Thymus (tissue), 14 donors: ENCODE data around the gene MRPS26. TPM values are rescaled to one million over a fixed set of nuclear protein-coding genes. Genes with fewer than 3 reads are reported as not detected.

Experiments used
- DNase-seq, 9 donors: peaks; one replicate each; pipeline ENCODE4 v3.0.0-alpha.2; 2013; ENCODE audit warnings: low spot score in 9 of 9, low read depth in 6 of 9, missing footprints in 1 of 9
- H3K27ac ChIP-seq, 2 donors: one replicate each; pipeline ENCODE4 v1.5.1; 2013; ENCODE audit warnings: control low read depth in 1 of 2, low read depth in 1 of 2, low read length in 1 of 2, mild to moderate bottlenecking in 1 of 2, moderate library complexity in 1 of 2
- H3K27me3 ChIP-seq, 2 donors: one replicate each; pipeline ENCODE4 v1.5.1; 2013; ENCODE audit warnings: low read length in 1 of 2; ENCODE audit not compliant: control insufficient read depth in 2 of 2, insufficient read depth in 1 of 2
- H3K36me3 ChIP-seq, 2 donors: one replicate each; pipeline ENCODE4 v1.5.1; 2013; ENCODE audit warnings: low read length in 1 of 2, mild to moderate bottlenecking in 1 of 2, moderate library complexity in 1 of 2; ENCODE audit not compliant: control insufficient read depth in 2 of 2, insufficient read depth in 2 of 2
- H3K4me1 ChIP-seq, 2 donors: one replicate each; pipeline ENCODE4 v1.5.1; 2013; ENCODE audit warnings: low read length in 2 of 2; ENCODE audit not compliant: control insufficient read depth in 2 of 2, insufficient read depth in 2 of 2
- H3K4me3 ChIP-seq, 2 donors: one replicate each; pipeline ENCODE4 v1.5.1; 2013; ENCODE audit warnings: low read length in 2 of 2, control low read depth in 1 of 2, mild to moderate bottlenecking in 1 of 2
- H3K9me3 ChIP-seq, 2 donors: one replicate each; pipeline ENCODE4 v1.5.1; 2013; ENCODE audit warnings: low read length in 1 of 2, mild to moderate bottlenecking in 1 of 2; ENCODE audit not compliant: control insufficient read depth in 2 of 2, insufficient read depth in 1 of 2
- WGBS: extraction: QIAGEN DNeasy Blood & Tissue Kit; methylation state at CpG from one replicate; pipeline ENCODE4 v1.1.7; 2013; 5-methylcytosine and 5-hydroxymethylcytosine counted together
- long read RNA-seq, 10 donors: transcript quantifications; one replicate each; lab custom pipeline, GENCODE V29; 2026
- polyA plus RNA-seq: library from polyadenylated mRNA; stranded (reverse); fragments of 200-250 nt; gene quantifications from one replicate; pipeline ENCODE4 v1.2.3, GENCODE V29; 2013
- total RNA-seq: library from RNA; stranded (reverse); fragments of 120-200 nt; gene quantifications from one replicate; pipeline ENCODE4 v1.2.4, GENCODE V29; 2013
- donor health status: healthy.

MRPS26 gene
- 47.5 TPM for total RNA-seq
- polyA plus RNA-seq, result 40.5 TPM
- long read RNA-seq, donor 1, partial matches to known transcripts, result 0 of 3 reads
- long read RNA-seq, donor 1, other reads (novel, unspliced or antisense), result 0 of 3 reads
- long read RNA-seq, donor 2, transcript MRPS26-201 (4 exons, 1,127 nt), result major isoform, 48 of 53 reads
- long read RNA-seq, donor 2, partial matches to known transcripts, result 5 of 53 reads
- long read RNA-seq, donor 2, other reads (novel, unspliced or antisense), result 0 of 53 reads
- long read RNA-seq, donor 3, transcript MRPS26-201 (4 exons, 1,127 nt), result major isoform, 53 of 66 reads
- long read RNA-seq, donor 3, partial matches to known transcripts, result 13 of 66 reads
- long read RNA-seq, donor 3, other reads (novel, unspliced or antisense), result 0 of 66 reads
- long read RNA-seq, donor 4, transcript MRPS26-201 (4 exons, 1,127 nt), result major isoform, 18 of 25 reads
- long read RNA-seq, donor 4, partial matches to known transcripts, result 7 of 25 reads
- long read RNA-seq, donor 4, other reads (novel, unspliced or antisense), result 0 of 25 reads
- long read RNA-seq, donor 5, transcript MRPS26-201 (4 exons, 1,127 nt), result major isoform, 43 of 43 reads
- long read RNA-seq, donor 5, partial matches to known transcripts, result 0 of 43 reads
- long read RNA-seq, donor 5, other reads (novel, unspliced or antisense), result 0 of 43 reads
- long read RNA-seq, donor 6, transcript MRPS26-201 (4 exons, 1,127 nt), result major isoform, 26 of 33 reads
- long read RNA-seq, donor 6, partial matches to known transcripts, result 7 of 33 reads
- long read RNA-seq, donor 6, other reads (novel, unspliced or antisense), result 0 of 33 reads
- long read RNA-seq, donor 7, transcript MRPS26-201 (4 exons, 1,127 nt), result major isoform, 24 of 40 reads
- long read RNA-seq, donor 7, partial matches to known transcripts, result 16 of 40 reads
- long read RNA-seq, donor 7, other reads (novel, unspliced or antisense), result 0 of 40 reads
- long read RNA-seq, donor 8, transcript MRPS26-201 (4 exons, 1,127 nt), result major isoform, 10 of 10 reads
- long read RNA-seq, donor 8, partial matches to known transcripts, result 0 of 10 reads
- long read RNA-seq, donor 8, other reads (novel, unspliced or antisense), result 0 of 10 reads
- long read RNA-seq, donor 9, transcript MRPS26-201 (4 exons, 1,127 nt), result major isoform, 17 of 17 reads
- long read RNA-seq, donor 9, partial matches to known transcripts, result 0 of 17 reads
- long read RNA-seq, donor 9, other reads (novel, unspliced or antisense), result 0 of 17 reads
- long read RNA-seq, donor 10, transcript MRPS26-201 (4 exons, 1,127 nt), result major isoform, 26 of 32 reads
- long read RNA-seq, donor 10, partial matches to known transcripts, result 6 of 32 reads
- long read RNA-seq, donor 10, other reads (novel, unspliced or antisense), result 0 of 32 reads

DNA sequence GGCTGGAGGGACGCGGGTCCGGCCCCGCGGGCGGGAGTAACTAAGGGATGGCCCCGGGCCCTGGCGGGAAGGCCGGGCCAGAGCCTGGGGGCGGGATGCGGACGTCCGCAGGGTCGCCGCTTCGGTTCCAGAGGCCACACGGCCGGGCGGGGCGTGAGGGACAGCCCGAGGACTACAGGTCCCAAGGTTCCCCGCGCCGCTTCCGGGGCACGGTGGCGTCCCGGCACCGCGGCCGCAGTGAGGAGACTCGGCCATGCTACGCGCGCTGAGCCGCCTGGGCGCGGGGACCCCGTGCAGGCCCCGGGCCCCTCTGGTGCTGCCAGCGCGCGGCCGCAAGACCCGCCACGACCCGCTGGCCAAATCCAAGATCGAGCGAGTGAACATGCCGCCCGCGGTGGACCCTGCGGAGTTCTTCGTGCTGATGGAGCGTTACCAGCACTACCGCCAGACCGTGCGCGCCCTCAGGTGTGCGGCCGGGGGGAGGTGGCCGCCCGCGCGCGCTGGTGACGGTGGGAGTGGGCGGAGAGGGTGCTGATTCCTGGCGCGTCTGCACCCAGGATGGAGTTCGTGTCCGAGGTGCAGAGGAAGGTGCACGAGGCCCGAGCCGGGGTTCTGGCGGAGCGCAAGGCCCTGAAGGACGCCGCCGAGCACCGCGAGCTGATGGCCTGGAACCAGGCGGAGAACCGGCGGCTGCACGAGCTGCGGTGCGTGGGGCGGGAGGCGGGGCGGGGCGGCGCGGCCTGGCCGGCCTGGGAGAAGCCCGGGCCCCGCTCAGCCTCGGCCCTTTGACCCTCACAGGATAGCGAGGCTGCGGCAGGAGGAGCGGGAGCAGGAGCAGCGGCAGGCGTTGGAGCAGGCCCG lies at the start of gene MRPS26:
MRPS26 (plus strand) TSS at position 237 of the 861 bp plus-strand sequence; CDS start at position 254, 17 bp downstream.
- Histone ChIP-seq H3K4me3 (peak within 1 kb of the TSS; percentile 76 to 78), H3K27me3 (no peaks in the 10 kb centered on the region), H3K9me3 (no peaks in the 10 kb centered on the region), H3K27ac (peak within 1 kb of the TSS; percentile 55 to 79), H3K4me1 (peaks cover 10 to 18% of the 10 kb centered on the region in 2 donors), H3K36me3 (peaks cover 24 to 34% of the 10 kb centered on the region in 2 donors)
- WGBS, result under 1% methylated on average over 104 of the region's 104 CpGs
- peak in 8 of 9 donors; percentile 33 to 89 (median 72) for DNase-seq

DNA sequence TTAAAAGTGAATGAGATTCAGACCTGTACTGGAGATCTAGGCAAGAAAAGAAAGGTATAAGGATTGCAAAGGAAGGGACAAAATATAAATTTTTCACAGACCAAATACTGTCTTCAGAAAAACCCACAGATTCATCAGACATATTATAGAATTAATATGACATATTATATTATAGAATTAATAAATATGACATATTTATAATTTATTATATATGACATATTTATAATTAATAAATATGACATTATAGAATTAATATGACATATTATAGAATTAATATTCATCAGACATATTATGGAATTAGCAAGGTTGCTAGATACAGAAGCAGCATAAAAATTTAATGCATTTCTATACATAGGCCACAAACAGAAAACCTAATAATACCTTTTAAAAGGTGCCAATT lies 47.1 kb upstream of the MRPS26 start:
- no peaks in the 10 kb centered on the region for H3K9me3 ChIP-seq
- H3K27ac ChIP-seq, result no peak overlapping the region
- H3K4me1 ChIP-seq, result no peaks in the 10 kb centered on the region
- peaks cover 15 to 21% of the 10 kb centered on the region in 2 donors for H3K36me3 ChIP-seq
- H3K4me3 ChIP-seq, result no peak overlapping the region
- H3K27me3 ChIP-seq, result no peaks in the 10 kb centered on the region
- no peak for DNase-seq

DNA sequence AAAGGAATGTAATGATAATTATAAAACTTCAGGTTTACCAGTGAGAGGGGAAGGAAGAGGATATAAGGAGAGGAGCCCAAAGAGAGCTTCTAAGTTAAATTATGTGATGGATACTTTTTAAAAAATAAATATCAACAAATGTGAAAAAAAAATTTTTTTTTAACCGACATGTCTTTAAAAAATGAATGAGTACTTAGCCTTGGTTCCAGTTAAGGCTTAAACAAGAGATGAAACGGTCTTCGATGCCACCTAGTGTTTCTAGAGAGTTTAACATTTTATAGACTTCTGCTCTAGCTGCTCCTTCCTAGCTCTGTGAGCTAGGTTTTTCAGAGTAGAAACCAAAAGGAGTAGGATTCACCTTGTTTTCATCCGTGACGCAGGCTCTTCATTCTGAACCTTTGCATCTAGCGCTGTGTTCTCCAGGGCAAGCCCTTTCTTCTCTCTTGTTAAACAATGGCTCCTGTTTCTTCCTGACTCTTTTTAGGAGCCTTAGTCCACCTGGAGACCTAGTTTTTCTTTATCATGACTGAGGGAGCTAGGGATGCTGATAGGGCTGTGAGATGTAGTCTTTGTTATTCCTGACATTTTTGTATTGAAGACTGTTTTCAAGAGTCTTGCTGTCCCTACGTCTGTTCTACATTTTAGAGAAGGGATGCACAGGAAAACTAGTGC lies 44.9 kb upstream of the MRPS26 start:
- no peaks in the 10 kb centered on the region for H3K9me3 ChIP-seq
- H3K36me3 ChIP-seq, result peaks cover 14 to 24% of the 10 kb centered on the region in 2 donors
- H3K4me1 ChIP-seq, result no peaks in the 10 kb centered on the region
- H3K27ac ChIP-seq, result no peak overlapping the region
- DNase-seq, result peak in 8 of 9 donors; percentile 9 to 82 (median 52)
- WGBS, result 60% methylated on average over 7 of the region's 7 CpGs
- no peak overlapping the region for H3K4me3 ChIP-seq
- H3K27me3 ChIP-seq, result no peaks in the 10 kb centered on the region

DNA sequence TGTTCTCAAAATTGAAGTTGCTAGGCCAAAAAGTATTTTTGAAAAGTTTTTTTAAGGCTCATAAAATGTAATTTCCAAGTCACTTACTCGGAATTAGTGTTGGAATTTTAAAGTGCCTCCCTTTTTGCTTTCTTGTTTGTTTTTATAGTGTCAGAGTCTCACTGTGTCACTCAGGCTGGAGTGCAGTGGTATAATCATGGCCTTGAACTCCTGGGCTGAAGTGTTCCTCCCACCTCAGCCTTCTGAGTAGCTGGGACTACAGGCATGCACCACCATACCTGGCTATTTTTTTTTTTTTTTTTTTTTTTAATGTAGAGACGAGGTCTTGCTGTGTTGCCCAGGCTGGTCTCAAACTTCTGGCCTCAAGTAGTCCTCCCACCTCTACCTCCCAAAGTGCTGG lies 42.4 kb upstream of the MRPS26 start:
- Histone ChIP-seq H3K4me1 (no peaks in the 10 kb centered on the region), H3K4me3 (no peak overlapping the region), H3K9me3 (no peaks in the 10 kb centered on the region), H3K27me3 (no peaks in the 10 kb centered on the region), H3K36me3 (peaks cover 31 to 37% of the 10 kb centered on the region in 2 donors), H3K27ac (no peak overlapping the region)
- 98% methylated on average over 2 of the region's 2 CpGs for WGBS
- DNase-seq, result no peak

DNA sequence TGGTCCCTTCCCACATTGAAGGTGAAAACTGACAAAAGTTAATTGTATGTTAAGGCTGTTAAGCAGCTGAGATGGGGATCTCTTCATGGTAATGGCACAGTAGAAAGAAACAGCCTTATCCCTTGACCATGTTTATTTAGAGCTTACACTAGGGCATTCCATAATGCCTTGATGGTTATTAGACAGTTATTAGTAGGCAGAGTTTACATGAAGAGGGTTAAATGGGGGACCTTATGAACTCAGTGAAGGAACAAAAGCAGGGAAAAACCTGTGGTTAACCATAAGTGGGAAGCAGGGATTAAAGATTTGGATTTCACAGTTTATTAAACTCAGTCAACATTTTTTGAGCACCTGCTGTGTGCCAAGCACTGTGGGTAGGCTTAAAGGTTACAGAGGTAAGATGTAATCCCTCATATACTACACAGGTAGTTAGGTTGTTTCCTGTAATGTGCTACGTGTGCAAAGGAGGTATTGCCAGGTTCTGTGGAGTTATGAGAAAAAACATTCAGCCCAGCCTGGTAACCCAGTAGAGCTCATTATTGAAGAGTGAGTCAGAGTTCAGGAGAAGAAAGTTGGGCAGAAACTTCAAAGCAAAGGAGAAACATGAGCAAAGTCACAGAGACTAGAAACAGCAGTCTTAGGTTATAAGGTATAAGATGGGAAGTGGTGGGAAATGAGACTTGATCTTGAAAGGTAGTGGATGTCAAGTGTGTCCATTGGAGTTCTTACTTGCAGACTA lies 34.7 kb upstream of the MRPS26 start:
- Histone ChIP-seq H3K27ac (no peak overlapping the region), H3K27me3 (no peaks in the 10 kb centered on the region), H3K36me3 (peaks cover 38 to 46% of the 10 kb centered on the region in 2 donors), H3K4me1 (no peaks in the 10 kb centered on the region), H3K9me3 (no peaks in the 10 kb centered on the region), H3K4me3 (no peak overlapping the region)
- DNase-seq, result no peak
- 43% methylated on average over 1 of the region's 1 CpG for WGBS

DNA sequence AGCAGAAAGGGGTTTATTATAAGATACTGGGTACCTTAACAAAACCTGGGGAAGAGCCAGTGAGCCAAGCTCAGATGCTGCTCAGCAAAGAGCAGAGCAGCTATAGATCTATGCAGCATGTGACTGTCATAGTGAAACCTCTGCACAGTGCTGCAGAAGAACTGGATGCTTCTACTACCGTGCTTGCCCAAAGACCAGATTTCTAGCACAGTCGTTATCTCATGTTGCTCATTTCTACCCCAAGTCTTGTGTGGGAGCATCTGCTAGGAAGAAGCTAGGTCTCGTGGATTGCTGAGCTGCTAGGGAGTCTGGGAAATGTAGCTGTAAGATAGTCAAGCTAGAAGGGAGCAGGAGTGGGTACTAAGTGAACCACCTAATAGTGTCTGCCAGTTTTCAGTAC lies 34.1 kb upstream of the MRPS26 start:
- H3K9me3 ChIP-seq, result no peaks in the 10 kb centered on the region
- peaks cover 36 to 45% of the 10 kb centered on the region in 2 donors for H3K36me3 ChIP-seq
- H3K27me3 ChIP-seq, result no peaks in the 10 kb centered on the region
- WGBS, result 94% methylated on average over 3 of the region's 3 CpGs
- no peak overlapping the region for H3K4me3 ChIP-seq
- no peaks in the 10 kb centered on the region for H3K4me1 ChIP-seq
- no peak overlapping the region for H3K27ac ChIP-seq
- no peak for DNase-seq

DNA sequence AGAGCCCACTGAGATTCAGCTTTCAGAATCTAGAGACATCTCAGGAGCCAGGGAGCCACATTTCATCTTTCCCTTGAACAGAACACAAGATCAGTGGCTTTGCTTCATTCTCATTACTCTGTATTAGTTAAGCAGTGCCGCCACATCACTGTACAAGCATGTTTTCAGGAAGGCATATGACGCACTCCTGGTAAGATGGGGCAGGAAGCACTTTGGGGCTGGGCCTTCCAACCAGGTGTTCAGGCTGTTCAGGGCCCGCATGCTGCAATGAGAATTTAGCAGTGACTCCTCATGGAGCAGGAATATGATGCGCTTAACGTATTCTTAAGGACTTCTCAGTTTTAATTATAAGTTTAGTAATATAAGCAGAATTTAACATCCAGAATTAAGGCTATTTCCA lies 32.1 kb upstream of the MRPS26 start:
- Histone ChIP-seq H3K27me3 (no peaks in the 10 kb centered on the region), H3K4me3 (no peak overlapping the region), H3K9me3 (no peaks in the 10 kb centered on the region), H3K4me1 (no peaks in the 10 kb centered on the region), H3K27ac (no peak overlapping the region), H3K36me3 (peaks cover 34 to 43% of the 10 kb centered on the region in 2 donors)
- DNase-seq, result no peak
- 99% methylated on average over 5 of the region's 5 CpGs for WGBS
